ENCODE data around the gene TPM3.
A peak's percentile ranks its signal among the peaks of the same experiment; 100 is the strongest.
"Not testable (repeated sequence)": the region's sequence is repeated elsewhere in the genome, so short reads cannot be mapped to it uniquely, and the experiment has no call there.

Gene TPM3

DNA sequence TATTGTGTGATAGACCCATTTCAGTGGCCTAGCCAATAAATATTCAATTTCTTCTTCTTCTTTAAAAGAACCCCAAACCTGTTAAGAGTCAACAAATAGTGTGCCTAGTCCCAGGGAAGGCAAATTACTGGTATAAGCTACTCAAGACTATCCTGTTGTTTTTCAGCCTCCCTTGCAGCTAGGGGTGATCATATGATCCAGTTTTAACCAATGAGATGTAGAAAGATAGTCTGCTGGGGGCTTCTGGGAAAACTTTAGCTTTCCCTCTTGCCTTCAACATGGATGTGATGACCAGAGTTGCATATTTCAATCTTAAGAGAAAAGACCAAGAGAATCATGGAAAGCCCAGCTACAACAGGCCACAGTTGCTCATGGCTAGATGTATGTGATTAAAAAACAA, 32.3 kb downstream of the TPM3 start:
- DNase-seq, result no peak

- no peak for DNase-seq
Observed at GRCh38 chr1:154158307-154159125, 33.4 kb downstream of the TPM3 start.

GRCh38 chr1:154157520-154158306, 34.2 kb downstream of the TPM3 start:
- DNase-seq, result peak; percentile 48

GRCh38 chr1:154155251-154155650, 36.6 kb downstream of the TPM3 start:
- no peak for DNase-seq

DNA sequence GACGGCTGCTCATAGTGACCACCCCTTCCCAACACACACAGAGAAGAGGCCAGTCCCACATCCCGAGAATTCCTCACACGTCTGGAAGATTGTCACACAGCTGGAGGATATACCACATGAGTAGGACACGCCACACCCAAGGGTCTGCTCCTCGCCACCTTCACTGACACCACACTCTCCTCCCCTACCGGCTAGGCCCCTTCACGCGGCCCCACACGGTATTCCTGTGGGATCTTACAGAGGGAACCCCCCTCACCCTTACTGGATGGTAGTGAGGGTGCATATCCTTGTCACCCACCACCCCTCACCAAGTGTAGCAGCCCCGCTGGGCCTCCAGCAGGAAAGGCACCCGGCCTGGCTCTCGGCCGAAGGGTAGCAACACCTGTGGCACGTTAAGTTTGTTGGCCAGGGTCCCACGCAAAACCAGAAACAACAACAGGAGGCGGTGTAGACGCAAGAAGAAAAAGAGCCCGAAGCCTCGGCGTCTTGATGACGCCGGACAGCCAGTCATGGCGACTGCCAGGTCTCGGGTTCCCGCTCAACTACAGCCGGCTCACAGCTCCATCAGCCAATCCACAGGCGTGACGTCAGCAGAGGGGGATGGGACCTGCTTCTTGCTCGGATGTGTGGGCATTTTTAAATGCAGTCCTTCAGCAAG, 37.2 kb downstream of the TPM3 start, which contains the start of gene NUP210L:
Gene NUP210L (minus strand): TSS at position 540 of the 658 bp plus-strand sequence.
- DNase-seq, result no peak

DNA sequence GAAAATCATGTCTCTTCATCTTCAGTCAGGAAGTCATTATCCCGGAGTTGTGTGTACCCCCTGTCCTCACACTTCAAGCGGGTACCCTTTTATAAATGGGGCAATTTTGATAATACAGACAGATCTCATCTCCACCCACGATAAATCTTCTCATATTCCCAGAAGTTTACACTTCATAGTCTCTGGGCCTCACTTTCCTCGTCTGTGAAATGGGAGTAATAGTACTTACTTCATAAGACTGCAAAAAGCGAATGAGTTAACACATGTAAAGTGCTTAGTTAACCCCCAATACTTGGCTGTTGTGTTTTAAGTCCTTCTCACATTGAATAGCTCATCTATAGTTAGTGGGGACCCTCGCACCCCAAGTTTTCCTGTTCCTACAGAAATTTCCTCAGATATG, 37.8 kb downstream of the TPM3 start:
- no peak for DNase-seq

- DNase-seq, result no peak
Observed at GRCh38 chr1:154151311-154151710, 40.6 kb downstream of the TPM3 start.

- DNase-seq, result no peak
Observed at GRCh38 chr1:154148807-154149206, 43.1 kb downstream of the TPM3 start.

- not testable (repeated sequence) for DNase-seq
Observed at GRCh38 chr1:154147505-154147904, 44.4 kb downstream of the TPM3 start.

DNA sequence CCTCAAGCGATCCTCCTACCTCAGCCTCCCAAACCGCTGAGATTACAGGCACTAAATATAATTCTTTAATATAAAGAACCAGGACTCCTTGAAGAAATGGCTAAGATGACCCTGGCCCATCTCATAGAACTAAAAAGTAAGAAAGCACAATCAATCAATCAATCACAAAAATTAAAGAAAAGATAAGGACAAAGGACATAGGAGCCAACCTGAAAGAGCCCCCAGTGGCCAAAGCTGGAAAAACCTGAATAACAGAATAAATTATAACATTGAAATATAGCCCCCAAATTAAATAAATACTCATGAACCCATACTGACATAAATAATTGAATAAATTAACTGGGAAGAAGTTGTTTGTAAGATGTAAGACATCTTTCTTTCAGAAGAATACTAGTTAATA, 45.9 kb downstream of the TPM3 start:
- no peak for DNase-seq

DNA sequence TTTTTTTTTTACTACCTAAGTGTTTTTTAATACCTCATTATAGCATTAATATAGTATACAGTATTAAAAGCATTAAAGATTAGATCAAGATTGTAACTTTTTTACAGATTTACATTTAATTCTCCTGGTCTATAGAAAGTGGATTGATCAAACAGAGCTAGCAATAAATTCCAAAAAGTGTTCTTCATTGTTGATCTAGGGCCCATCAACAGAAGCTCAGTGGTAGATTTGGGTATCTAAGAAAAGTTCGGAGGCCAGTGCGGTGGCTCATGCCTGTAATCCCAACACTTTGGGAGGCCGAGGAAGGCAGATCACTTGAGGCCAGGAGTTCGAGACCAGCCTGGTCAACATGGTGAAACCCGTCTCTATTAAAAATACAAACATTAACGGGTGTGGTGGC, 49.5 kb downstream of the TPM3 start:
- DNase-seq, result no peak

DNA sequence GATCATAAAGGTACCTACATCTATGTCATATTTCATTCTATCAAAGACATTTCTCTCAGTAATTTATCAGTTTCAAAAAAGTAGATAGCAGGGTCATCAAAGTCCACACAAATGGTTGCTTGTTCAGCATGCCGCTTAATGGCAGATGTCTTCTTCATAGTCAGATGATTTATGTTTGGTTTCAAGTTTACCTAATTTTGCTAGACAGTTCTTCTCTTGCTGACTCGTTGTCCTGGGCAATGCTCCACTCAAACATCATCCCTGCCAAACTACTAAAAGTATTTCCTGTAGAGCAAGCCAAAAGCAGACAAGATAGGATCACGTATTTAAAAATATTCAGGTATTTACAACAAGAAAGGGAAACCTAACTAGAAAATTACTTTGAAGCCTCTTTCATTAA, 50.7 kb downstream of the TPM3 start:
- no peak for DNase-seq

DNA sequence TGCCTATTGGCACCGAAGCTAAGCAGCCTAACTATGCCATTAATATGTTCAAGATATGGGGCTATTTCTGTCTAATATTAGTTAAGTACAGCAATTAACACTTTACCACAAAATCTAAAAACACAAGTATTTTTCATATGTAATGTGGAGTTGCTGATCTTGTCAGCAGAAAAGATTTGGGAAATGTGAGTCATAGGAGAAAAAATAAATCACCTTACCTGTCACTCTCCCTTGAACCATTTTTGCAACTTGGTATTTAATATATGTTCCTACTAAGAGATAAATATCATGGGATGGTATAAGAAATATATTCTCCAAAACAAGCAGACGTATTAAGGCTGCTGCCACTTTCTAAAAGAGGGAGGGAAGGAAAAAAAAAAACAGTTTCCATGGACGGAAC, 54.0 kb downstream of the TPM3 start:
- DNase-seq, result no peak

GRCh38 chr1:154133256-154133655, 58.6 kb downstream of the TPM3 start:
- no peak for DNase-seq

GRCh38 chr1:154129391-154129970, 62.4 kb downstream of the TPM3 start:
- no peak for DNase-seq

- DNase-seq, result not testable (repeated sequence)
Observed at GRCh38 chr1:154123205-154123604, 68.7 kb downstream of the TPM3 start.

DNA sequence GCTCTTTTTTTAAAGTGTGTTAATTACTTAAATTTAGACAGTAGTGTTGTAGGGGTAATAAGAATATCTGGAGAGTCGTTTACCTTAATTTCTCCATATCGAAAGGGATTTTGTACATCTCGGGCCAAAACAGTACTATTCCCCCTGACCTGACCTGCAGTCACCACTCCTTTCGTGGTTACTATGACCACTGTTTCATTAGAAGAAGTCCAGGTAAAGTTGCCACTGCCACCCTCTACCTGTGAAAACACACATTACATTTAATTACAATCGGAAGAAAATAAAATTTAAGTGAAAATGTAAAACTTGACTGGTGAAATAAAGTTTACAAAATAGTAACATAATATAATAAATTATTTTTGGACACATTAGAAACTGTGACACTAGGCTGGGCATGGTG, 74.3 kb downstream of the TPM3 start:
- DNase-seq, result no peak

DNA sequence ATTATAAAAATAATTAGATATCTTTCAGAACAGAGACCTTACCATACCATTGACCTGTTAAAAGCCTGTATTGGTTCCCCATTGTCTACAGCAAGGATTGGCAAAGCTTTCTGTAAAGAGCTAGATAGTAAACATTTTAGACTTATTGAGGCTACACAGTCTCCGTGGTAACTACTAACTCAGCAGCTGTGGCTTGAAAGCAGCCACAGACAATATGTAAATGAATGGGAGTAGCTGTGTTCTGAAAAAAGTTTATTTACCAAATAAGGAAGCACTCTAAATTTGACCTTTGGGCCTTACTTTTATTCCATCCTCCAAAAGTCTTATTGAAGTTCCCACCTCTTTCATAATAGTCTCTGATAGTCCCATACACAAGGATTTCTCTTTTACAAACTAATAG, 76.7 kb downstream of the TPM3 start:
- DNase-seq, result no peak
